ENCODE measurements around the gene SPRYD7. TPM values are rescaled to one million over a fixed set of nuclear protein-coding genes. Genes with fewer than 3 reads are reported as not detected.

SPRYD7 gene
- total RNA-seq, 2 experiments from 2014 or later: 1.1 to 1.5 TPM

DNA sequence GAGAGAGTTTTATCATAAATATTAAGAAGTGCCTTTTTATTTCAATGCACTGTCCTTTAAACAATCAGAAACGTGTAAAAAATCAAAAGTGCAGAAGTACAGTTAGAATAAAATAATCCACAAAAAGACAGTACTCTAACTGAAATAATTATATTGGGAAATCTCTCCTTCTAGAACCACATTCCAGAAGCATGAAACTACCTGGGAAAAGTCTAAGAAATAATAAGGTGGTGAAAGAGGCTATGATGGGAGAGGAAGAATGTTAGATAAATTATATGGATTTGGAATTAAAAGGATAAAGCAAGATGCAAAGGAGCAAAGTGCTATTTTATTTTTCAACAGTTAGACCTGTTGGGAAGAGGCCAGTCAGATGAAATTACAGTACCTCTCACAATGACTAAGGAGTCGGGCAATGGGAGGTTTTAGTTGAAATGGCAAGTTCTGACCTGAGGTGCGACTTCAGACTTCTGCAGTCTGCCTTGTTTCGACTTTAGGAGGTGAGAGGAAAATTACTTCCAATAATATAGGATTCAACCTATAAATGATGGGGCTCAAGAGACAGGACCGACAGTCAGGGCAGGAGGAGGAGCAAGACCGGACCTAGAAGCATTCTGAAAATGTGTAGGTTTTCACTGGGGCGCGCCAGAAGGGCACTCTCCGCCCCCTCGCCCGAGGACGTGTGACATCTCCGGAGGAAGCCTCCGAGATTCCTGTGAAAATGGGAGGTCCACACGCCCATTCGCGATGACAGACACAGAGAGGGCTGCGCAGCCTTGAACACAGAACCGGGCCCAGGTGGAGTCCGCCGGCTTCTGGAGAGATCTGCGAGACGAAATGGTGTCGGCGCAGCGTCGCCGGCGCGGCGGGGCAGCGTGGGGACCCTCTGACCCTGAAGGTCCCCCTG lies 717 bp downstream of the SPRYD7 start:
- POLR2A ChIA-PET: interaction anchor here (0.9 to 2.0 kb wide), 12 partner anchors 8 to 976 kb away, joined by 3 to 31 read pairs (median 6); partner anchors contain the start of genes ARL11, CAB39L, EBPL and FNDC3A
- peak overlapping the region; percentile 98 for H3K4me3 Mint-ChIP-seq
- DNase-seq (peak in 13 of 14 experiments; percentile 1 to 56 (median 10)), ATAC-seq (ENCODE audit: poor library complexity) (peak; percentile 11)
- H3K27me3 Mint-ChIP-seq: no peaks in the 10 kb centered on the region
- no peaks in the 10 kb centered on the region for H3K36me3 ChIP-seq (ENCODE audit: insufficient read depth, low read length)
- peak overlapping the region; percentile 91 for H3K4me3 ChIP-seq (ENCODE audit: low read length)
- H3K36me3 Mint-ChIP-seq (ENCODE audit: low read depth): peaks cover 13% of the 10 kb centered on the region
- H3K27ac ChIP-seq (ENCODE audit: low read depth in 1 of 2, low read length in 2 of 2): no peak overlapping the region
- H3K27ac Mint-ChIP-seq: peak overlapping the region; percentile 83
- no peaks in the 10 kb centered on the region for H3K9me3 Mint-ChIP-seq
- H3K27me3 ChIP-seq (ENCODE audit: control insufficient read depth in 1 of 2, insufficient read depth in 2 of 2, low read length in 2 of 2): no peaks in the 10 kb centered on the region
- TF ChIP-seq, protein P1, sequence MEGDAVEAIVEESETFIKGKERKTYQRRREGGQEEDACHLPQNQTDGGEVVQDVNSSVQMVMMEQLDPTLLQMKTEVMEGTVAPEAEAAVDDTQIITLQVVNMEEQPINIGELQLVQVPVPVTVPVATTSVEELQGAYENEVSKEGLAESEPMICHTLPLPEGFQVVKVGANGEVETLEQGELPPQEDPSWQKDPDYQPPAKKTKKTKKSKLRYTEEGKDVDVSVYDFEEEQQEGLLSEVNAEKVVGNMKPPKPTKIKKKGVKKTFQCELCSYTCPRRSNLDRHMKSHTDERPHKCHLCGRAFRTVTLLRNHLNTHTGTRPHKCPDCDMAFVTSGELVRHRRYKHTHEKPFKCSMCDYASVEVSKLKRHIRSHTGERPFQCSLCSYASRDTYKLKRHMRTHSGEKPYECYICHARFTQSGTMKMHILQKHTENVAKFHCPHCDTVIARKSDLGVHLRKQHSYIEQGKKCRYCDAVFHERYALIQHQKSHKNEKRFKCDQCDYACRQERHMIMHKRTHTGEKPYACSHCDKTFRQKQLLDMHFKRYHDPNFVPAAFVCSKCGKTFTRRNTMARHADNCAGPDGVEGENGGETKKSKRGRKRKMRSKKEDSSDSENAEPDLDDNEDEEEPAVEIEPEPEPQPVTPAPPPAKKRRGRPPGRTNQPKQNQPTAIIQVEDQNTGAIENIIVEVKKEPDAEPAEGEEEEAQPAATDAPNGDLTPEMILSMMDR (IDR thresholded peaks at IDR 0.05): no peak
- H3K4me1 ChIP-seq (ENCODE audit: insufficient read depth, low read length): peaks cover 18% of the 10 kb centered on the region
- H3K4me1 Mint-ChIP-seq (ENCODE audit: low read depth): peaks cover 19% of the 10 kb centered on the region
- no peaks in the 10 kb centered on the region for H3K9me3 ChIP-seq (ENCODE audit: control insufficient read depth in 1 of 2, insufficient read depth in 1 of 2, low read length in 2 of 2)
- intact Hi-C loops (cut with DNase I, micrococcal nuclease): loop anchor here (1.0 to 10.0 kb wide), 8 partner anchors 62 to 1649 kb away; partner anchors contain the start of genes KPNA3 (in 2 of the 2), FNDC3A (in 1 of the 2), TRIM13 (in 1 of the 2) and WDFY2 (in 1 of the 2)
- CTCF ChIA-PET: interaction anchor here (1.0 to 2.7 kb wide), 9 partner anchors 18 to 977 kb away, joined by 3 to 15 read pairs (median 4); partner anchors contain the start of genes KPNA3, SETDB2 and TRIM13

DNA sequence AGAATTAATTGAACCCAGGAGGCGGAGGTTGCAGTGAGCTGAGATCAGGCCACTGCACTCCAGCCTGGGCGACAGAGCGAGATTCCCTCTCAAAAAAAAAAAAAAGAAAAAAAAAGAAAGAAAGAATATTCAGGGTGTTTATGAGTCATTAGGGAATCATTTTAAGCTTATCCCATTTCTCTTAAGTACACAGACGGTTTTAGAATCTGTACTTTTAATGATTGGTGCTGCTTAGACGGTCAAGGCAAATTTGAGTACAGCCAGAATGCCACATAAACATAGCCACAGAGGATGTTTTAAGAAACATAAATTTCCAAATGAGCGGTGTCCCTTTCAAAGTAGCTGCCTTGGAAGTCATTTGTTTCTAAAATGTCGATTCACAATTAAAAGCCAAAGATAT lies 2.6 kb downstream of the SPRYD7 start:
- Mint-ChIP-seq H3K4me3 (peak overlapping the region; percentile 30), H3K36me3 (ENCODE audit: low read depth) (peaks cover 13% of the 10 kb centered on the region), H3K9me3 (no peaks in the 10 kb centered on the region), H3K27ac (no peak overlapping the region), H3K27me3 (no peaks in the 10 kb centered on the region), H3K4me1 (ENCODE audit: low read depth) (peaks cover 19% of the 10 kb centered on the region)
- Histone ChIP-seq H3K4me3 (ENCODE audit: low read length) (no peak overlapping the region), H3K9me3 (ENCODE audit: control insufficient read depth in 1 of 2, insufficient read depth in 1 of 2, low read length in 2 of 2) (no peaks in the 10 kb centered on the region), H3K36me3 (ENCODE audit: insufficient read depth, low read length) (no peaks in the 10 kb centered on the region), H3K27ac (ENCODE audit: low read depth in 1 of 2, low read length in 2 of 2) (no peak overlapping the region), H3K27me3 (ENCODE audit: control insufficient read depth in 1 of 2, insufficient read depth in 2 of 2, low read length in 2 of 2) (no peaks in the 10 kb centered on the region), H3K4me1 (ENCODE audit: insufficient read depth, low read length) (peaks cover 18% of the 10 kb centered on the region)
- ATAC-seq (ENCODE audit: poor library complexity) (no peak), DNase-seq (no peak)
- intact Hi-C loops (cut with DNase I, micrococcal nuclease): loop anchor here (10.0 kb wide), 4 partner anchors 139 to 1651 kb away; partner anchors contain the start of genes FNDC3A (in 1 of the 2), KPNA3 (in 1 of the 2) and WDFY2 (in 1 of the 2)
- ChIA-PET POLR2A (no interaction called here), CTCF (no interaction called here)
- TF ChIP-seq, protein P1 (IDR thresholded peaks at IDR 0.05): no peak

DNA sequence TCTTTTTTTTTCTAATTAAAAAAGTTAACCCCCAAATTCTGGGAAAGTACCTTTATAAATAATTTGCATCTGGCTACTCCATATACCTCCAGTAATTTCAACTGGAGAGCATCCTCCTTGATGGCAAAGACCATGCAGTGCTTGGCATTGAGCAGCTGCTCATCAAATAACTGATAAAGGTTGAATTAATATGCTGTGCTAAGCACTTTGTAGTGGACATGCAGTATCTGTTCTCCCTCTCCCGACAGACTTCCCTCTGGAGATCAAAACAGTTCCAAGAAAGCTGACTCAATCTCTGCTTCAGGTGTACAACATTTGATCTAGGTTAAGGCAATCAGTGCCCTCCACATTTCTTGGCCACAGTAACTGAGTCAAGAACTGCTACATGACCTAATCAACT lies 3.3 kb downstream of the SPRYD7 start:
- peaks cover 20% of the 10 kb centered on the region for H3K4me1 Mint-ChIP-seq (ENCODE audit: low read depth)
- H3K4me3 Mint-ChIP-seq: no peak overlapping the region
- ChIA-PET CTCF (no interaction called here), POLR2A (no interaction called here)
- no peak for ATAC-seq (ENCODE audit: poor library complexity)
- Histone ChIP-seq H3K9me3 (ENCODE audit: control insufficient read depth in 1 of 2, insufficient read depth in 1 of 2, low read length in 2 of 2) (no peaks in the 10 kb centered on the region), H3K27me3 (ENCODE audit: control insufficient read depth in 1 of 2, insufficient read depth in 2 of 2, low read length in 2 of 2) (no peaks in the 10 kb centered on the region), H3K27ac (ENCODE audit: low read depth in 1 of 2, low read length in 2 of 2) (no peak overlapping the region), H3K36me3 (ENCODE audit: insufficient read depth, low read length) (no peaks in the 10 kb centered on the region), H3K4me1 (ENCODE audit: insufficient read depth, low read length) (peaks cover 18% of the 10 kb centered on the region), H3K4me3 (ENCODE audit: low read length) (no peak overlapping the region)
- H3K27me3 Mint-ChIP-seq: no peaks in the 10 kb centered on the region
- DNase-seq: no peak
- intact Hi-C loops (cut with DNase I, micrococcal nuclease): loop anchor here (10.0 kb wide), 4 partner anchors 138 to 1652 kb away; partner anchors contain the start of genes FNDC3A (in 1 of the 2), KPNA3 (in 1 of the 2) and WDFY2 (in 1 of the 2)
- H3K9me3 Mint-ChIP-seq: no peaks in the 10 kb centered on the region
- no peak overlapping the region for H3K27ac Mint-ChIP-seq
- H3K36me3 Mint-ChIP-seq (ENCODE audit: low read depth): peaks cover 14% of the 10 kb centered on the region
- TF ChIP-seq, protein P1 (IDR thresholded peaks at IDR 0.05): no peak

All from CD4-positive, alpha-beta T cell (primary cell).